ENCODE data around the gene PHF21A.

- no peak for TF ChIP-seq CTCF (IDR thresholded peaks at IDR 0.05)
- TF ChIP-seq POLR2A (IDR thresholded peaks at IDR 0.05) = no peak
Measured at GRCh38 chr11:45949992-45950407, 171.3 kb downstream of the PHF21A start.
